Cardiac fibroblast (primary cell): Measurements from ENCODE around the gene UBE2QL1.

Source experiments
- DNase-seq, 2 donors: peaks; one replicate each; pipeline versions ENCODE4 v3.0.0 to v3.0.0-alpha.2; 2010; ENCODE audit warnings: low read depth in 2 of 2
- H3K4me3 ChIP-seq, 2 donors: replicated peaks in 1 of 2; 1 replicate in 1 of 2; 2 replicates in 1 of 2; pipeline ENCODE4 v1.5.1; 2011; ENCODE audit warnings: low read depth in 2 of 2, low read length in 2 of 2, mild to moderate bottlenecking in 2 of 2, moderate library complexity in 1 of 2
- CTCF ChIP-seq: IDR thresholded peaks from one replicate; pipeline ENCODE4 v1.5.1; 2011; ENCODE audit warnings: low read depth, mild to moderate bottlenecking, low read length, inconsistent platforms

Gene UBE2QL1

GRCh38 chr5:6454628-6455053 is 6.0 kb downstream of the UBE2QL1 start:
- DNase-seq = no peak
- no peak for TF ChIP-seq CTCF
- no peak overlapping the region for H3K4me3 ChIP-seq

DNA sequence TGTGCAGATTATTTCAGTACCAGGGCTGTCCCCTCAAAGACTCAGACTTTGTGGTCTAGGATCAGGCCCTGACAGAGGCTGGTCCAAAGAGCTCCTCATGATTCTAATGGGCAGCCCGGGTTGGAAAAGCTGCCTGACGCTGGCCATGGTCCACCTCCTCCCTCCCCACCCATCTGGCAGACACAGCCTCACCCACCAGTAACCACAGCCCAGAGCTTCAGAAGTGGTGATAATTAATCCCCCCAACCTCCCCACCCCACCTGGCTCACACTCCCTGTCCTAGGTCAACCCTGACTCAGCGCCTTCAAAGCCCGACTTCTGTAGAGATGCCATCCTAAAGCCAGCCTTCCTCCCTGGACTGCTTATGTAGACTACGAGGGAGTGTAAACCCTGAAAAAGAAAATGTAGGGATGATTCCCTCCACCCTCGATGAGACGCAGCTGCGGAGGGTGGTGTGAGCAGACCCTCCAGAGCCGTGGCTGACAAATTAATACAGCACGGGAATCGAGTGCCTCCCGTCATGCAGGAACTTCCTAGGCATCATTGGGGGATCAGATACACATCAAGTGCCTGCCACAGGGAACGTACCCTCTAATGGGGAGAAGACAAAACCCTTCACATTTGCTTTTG is 7.0 kb downstream of the UBE2QL1 start:
- no peak for TF ChIP-seq CTCF
- no peak overlapping the region for H3K4me3 ChIP-seq
- DNase-seq = no peak

DNA sequence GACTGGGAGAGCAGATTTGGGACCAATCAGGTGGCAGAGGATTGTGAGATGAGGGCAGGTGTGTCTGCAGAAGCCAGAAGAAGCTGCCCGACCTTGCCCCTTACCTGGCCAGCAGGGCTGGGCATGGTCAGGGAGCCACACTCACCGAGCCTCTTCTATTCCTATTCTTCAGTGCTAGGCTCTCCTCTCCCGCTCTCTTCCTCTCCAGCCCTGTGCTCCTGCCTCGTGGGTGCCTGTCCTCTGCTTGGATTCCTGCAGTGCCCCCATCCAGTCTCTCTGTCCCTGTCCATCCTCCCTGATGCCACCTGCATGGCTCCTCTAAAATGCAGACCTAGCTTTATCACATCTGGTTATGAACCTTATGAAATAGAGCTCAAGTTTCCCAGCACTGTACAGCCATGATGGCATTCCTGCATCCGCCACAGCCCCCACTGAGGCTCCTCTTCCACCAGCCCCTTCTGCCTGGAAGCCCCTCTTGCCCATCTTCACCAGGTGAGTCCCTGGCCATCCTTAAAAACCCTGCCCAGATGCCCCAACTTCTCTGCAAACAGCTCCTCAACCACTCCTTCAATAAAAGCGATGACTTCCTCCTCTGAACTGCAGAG is 8.2 kb downstream of the UBE2QL1 start:
- no peak for TF ChIP-seq CTCF
- no peak for DNase-seq
- H3K4me3 ChIP-seq = no peak overlapping the region

GRCh38 chr5:6457592-6457991 is 8.9 kb downstream of the UBE2QL1 start:
- H3K4me3 ChIP-seq = no peak overlapping the region
- DNase-seq = no peak
- no peak for TF ChIP-seq CTCF

GRCh38 chr5:6458833-6459232 is 10.2 kb downstream of the UBE2QL1 start:
- TF ChIP-seq CTCF = no peak
- DNase-seq = no peak
- H3K4me3 ChIP-seq = no peak overlapping the region

- TF ChIP-seq CTCF = no peak
- DNase-seq = no peak
- no peak overlapping the region for H3K4me3 ChIP-seq
These were observed 11.2 kb downstream of the UBE2QL1 start for GRCh38 chr5:6459896-6460295.

DNA sequence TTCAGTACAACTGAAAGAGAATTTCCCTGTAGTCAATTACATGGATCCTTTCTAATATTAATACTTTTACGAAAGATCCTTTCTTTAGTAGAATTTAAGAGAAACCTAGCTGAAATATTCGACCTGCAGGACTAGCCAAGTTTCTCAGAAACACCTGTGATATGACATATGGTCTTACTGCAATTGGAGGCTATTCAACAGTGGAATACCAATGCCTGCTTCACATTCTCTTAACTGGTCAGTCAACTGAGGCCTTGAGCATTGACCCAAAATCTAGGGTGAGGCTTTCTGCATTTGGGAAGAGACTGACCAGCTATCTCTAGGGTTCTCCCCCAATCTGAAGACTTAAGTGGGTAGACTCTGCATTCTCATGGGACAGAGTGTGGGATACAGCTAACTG is 12.3 kb downstream of the UBE2QL1 start:
- no peak overlapping the region for H3K4me3 ChIP-seq
- no peak for TF ChIP-seq CTCF
- no peak for DNase-seq
